Measurements from ENCODE around the gene NOCT. TPM values are rescaled to one million over a fixed set of nuclear protein-coding genes. Genes with fewer than 3 reads are reported as not detected.

NOCT gene
- total and polyA plus RNA-seq, 2 of the 4 experiments (the other 2 are of a cell fraction): 5.5 to 41.4 TPM

GRCh38 chr4:139048026-139048425 lies 32.4 kb downstream of the NOCT start:
- Histone ChIP-seq H3K4me2 (ENCODE audit: low read depth, low read length) (no peak overlapping the region), H4K20me1 (ENCODE audit: insufficient read depth, low read length) (peaks cover 35% of the 10 kb centered on the region), H4K5ac (ENCODE audit: low read depth, low read length) (no peak overlapping the region), H3K4me3 (ENCODE audit: insufficient read depth, low read depth, low read length) (no peak overlapping the region), H2BK15ac (ENCODE audit: low read depth, low read length) (no peak overlapping the region), H3K36me3 (ENCODE audit: control insufficient read depth, insufficient read depth, low read length) (peaks cover 15% of the 10 kb centered on the region), H2BK120ac (ENCODE audit: low read depth, low read length) (no peak overlapping the region), H3K18ac (ENCODE audit: low read depth, low read length) (no peak overlapping the region), H2AK5ac (ENCODE audit: low read depth, low read length) (no peak overlapping the region), H3K9me1 (ENCODE audit: insufficient read depth, low read length) (peaks cover 13% of the 10 kb centered on the region), H3K56ac (ENCODE audit: extremely low read depth, insufficient read depth, low read length) (no peak overlapping the region), H3K27ac (ENCODE audit: insufficient read depth, low read length) (no peak overlapping the region), H3K4me1 (ENCODE audit: control insufficient read depth, insufficient read depth, low read length) (peaks cover 9% of the 10 kb centered on the region; the same call in 1 of the 2 replicates), H3K14ac (replicated peaks; ENCODE audit: low read depth, low read length) (no peak overlapping the region), H3K9ac (ENCODE audit: low read depth, low read length) (no peak overlapping the region), H3K23ac (ENCODE audit: low read depth, low read length) (no peak overlapping the region), H3K79me1 (ENCODE audit: low read depth in 1 of 2, low read length in 2 of 2) (peaks cover 12 to 63% of the 10 kb centered on the region in 2 experiments), H2BK20ac (ENCODE audit: low read depth, low read length) (no peak overlapping the region), H2AK9ac (replicated peaks; ENCODE audit: low read depth, low read length, poor library complexity) (no peak overlapping the region), H3K27me3 (ENCODE audit: control insufficient read depth, insufficient read depth, low read length) (no peaks in the 10 kb centered on the region), H3K9me3 (ENCODE audit: control insufficient read depth, insufficient read depth, low read length) (no peaks in the 10 kb centered on the region), H2BK5ac (ENCODE audit: low read depth, low read length, poor library complexity, severe bottlenecking) (no peak overlapping the region), H4K91ac (ENCODE audit: insufficient read depth, low read depth, low read length) (no peak overlapping the region), H4K8ac (ENCODE audit: low read depth in 2 of 2, low read length in 2 of 2) (no peak overlapping the region), H2AFZ (replicated peaks; ENCODE audit: low read length, poor library complexity) (no peak overlapping the region), H3K4ac (ENCODE audit: low read depth, low read length) (no peak overlapping the region)
- ATAC-seq (ENCODE audit: low read depth) (no peak), DNase-seq (no peak)
- TF ChIP-seq FOS (IDR thresholded peaks at IDR 0.05; ENCODE audit: low read depth, low read length) (no peak), RAD21 (IDR thresholded peaks at IDR 0.05; ENCODE audit: low read length) (no peak), NFE2L2 (IDR thresholded peaks at IDR 0.05; ENCODE audit: low read depth, low read length) (no peak), BHLHE40 (IDR thresholded peaks at IDR 0.05; ENCODE audit: low read depth, low read length) (no peak), MXI1 (IDR thresholded peaks at IDR 0.05; ENCODE audit: borderline replicate concordance, low read depth, low read length) (no peak), CHD1 (IDR thresholded peaks at IDR 0.05; ENCODE audit: low read depth, low read length) (no peak), ELK1 (IDR thresholded peaks at IDR 0.05; ENCODE audit: borderline replicate concordance, low read depth, low read length) (no peak), RFX5 (IDR thresholded peaks at IDR 0.05; ENCODE audit: low read depth, low read length) (no peak), POLR2A (IDR thresholded peaks at IDR 0.05; ENCODE audit: low read depth, low read length) (no peak), CEBPB (IDR thresholded peaks at IDR 0.05; ENCODE audit: low read depth, low read length) (no peak), SMC3 (IDR thresholded peaks at IDR 0.05; ENCODE audit: low read depth, low read length) (no peak), MAFK (IDR thresholded peaks at IDR 0.05; ENCODE audit: low read depth, low read length) (no peak), RCOR1 (IDR thresholded peaks at IDR 0.05; ENCODE audit: insufficient replicate concordance, low read length) (no peak), CTCF (conservative IDR thresholded peaks at IDR 0.05; ENCODE audit: low read depth, low read length) (no peak), MAZ (IDR thresholded peaks at IDR 0.05; ENCODE audit: borderline replicate concordance, low read depth, low read length) (no peak)
- ChIA-PET CTCF (no interaction called here), POLR2A (ENCODE audit: unreplicated experiment) (no interaction called here)
- no TSS peak for BruUV-seq (replicated peaks)
- intact Hi-C loops (cut with micrococcal nuclease): no loop called here
- no CpG with 5 or more reads among the region's 3 CpGs for WGBS, 2 experiments (ENCODE audit: extremely low coverage in 2 of 2, insufficient read length in 1 of 2)
- in situ Hi-C loops (cut with MboI; ENCODE audit: low sequenced_read_pairs): no loop called here
- dilution Hi-C loops (cut with HindIII; ENCODE audit: low sequenced_read_pairs, unreplicated experiment): no loop called here
